Measurements from ENCODE around the gene RRM2.
A peak's percentile ranks its signal among the peaks of the same experiment; 100 is the strongest.

Gene RRM2

GRCh38 chr2:10179422-10179821 lies 56.9 kb downstream of the RRM2 start:
- no peak for TF ChIP-seq ZEB2 (tag by site-specific recombination; IDR thresholded peaks at IDR 0.05)
- TF ChIP-seq, protein P1, sequence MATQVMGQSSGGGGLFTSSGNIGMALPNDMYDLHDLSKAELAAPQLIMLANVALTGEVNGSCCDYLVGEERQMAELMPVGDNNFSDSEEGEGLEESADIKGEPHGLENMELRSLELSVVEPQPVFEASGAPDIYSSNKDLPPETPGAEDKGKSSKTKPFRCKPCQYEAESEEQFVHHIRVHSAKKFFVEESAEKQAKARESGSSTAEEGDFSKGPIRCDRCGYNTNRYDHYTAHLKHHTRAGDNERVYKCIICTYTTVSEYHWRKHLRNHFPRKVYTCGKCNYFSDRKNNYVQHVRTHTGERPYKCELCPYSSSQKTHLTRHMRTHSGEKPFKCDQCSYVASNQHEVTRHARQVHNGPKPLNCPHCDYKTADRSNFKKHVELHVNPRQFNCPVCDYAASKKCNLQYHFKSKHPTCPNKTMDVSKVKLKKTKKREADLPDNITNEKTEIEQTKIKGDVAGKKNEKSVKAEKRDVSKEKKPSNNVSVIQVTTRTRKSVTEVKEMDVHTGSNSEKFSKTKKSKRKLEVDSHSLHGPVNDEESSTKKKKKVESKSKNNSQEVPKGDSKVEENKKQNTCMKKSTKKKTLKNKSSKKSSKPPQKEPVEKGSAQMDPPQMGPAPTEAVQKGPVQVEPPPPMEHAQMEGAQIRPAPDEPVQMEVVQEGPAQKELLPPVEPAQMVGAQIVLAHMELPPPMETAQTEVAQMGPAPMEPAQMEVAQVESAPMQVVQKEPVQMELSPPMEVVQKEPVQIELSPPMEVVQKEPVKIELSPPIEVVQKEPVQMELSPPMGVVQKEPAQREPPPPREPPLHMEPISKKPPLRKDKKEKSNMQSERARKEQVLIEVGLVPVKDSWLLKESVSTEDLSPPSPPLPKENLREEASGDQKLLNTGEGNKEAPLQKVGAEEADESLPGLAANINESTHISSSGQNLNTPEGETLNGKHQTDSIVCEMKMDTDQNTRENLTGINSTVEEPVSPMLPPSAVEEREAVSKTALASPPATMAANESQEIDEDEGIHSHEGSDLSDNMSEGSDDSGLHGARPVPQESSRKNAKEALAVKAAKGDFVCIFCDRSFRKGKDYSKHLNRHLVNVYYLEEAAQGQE (tag by site-specific recombination; IDR thresholded peaks at IDR 0.05) = 0 out of 2 replicates have a peak, but pooled peaks have one; percentile 37
- no peak overlapping the region for H3K27ac ChIP-seq (ENCODE audit: extremely low read depth, low read depth, low read length)
- H3K4me3 ChIP-seq (ENCODE audit: low read depth, low read length) = no peak overlapping the region
- CTCF ChIA-PET = interaction anchor here (1.6 kb wide), 1 partner anchor 256 kb away, joined by 5 read pairs; no protein-coding TSS in a partner anchor
- H3K36me3 ChIP-seq (ENCODE audit: control insufficient read depth in 2 of 2, insufficient read depth in 1 of 2, low read length in 2 of 2) = no peaks in the 10 kb centered on the region; a peak in 1 of 3 replicates
- POLR2A ChIA-PET = no interaction called here
- no peaks in the 10 kb centered on the region for H3K9me3 ChIP-seq (ENCODE audit: control insufficient read depth, insufficient read depth, low read depth, low read length)
- no peaks in the 10 kb centered on the region for H3K4me1 ChIP-seq (ENCODE audit: control insufficient read depth, insufficient read depth, low read length)

- Histone ChIP-seq H3K36me3 (ENCODE audit: control insufficient read depth in 2 of 2, insufficient read depth in 1 of 2, low read length in 2 of 2) (no peaks in the 10 kb centered on the region; a peak in 1 of 3 replicates), H3K27ac (ENCODE audit: extremely low read depth, low read depth, low read length) (no peak overlapping the region), H3K9me3 (ENCODE audit: control insufficient read depth, insufficient read depth, low read depth, low read length) (no peaks in the 10 kb centered on the region), H3K4me1 (ENCODE audit: control insufficient read depth, insufficient read depth, low read length) (no peaks in the 10 kb centered on the region), H3K4me3 (ENCODE audit: low read depth, low read length) (no peak overlapping the region)
- ChIA-PET CTCF (interaction anchor here (1.6 kb wide), 1 partner anchor 255 kb away, joined by 5 read pairs; no protein-coding TSS in a partner anchor), POLR2A (no interaction called here)
- TF ChIP-seq, protein P2, sequence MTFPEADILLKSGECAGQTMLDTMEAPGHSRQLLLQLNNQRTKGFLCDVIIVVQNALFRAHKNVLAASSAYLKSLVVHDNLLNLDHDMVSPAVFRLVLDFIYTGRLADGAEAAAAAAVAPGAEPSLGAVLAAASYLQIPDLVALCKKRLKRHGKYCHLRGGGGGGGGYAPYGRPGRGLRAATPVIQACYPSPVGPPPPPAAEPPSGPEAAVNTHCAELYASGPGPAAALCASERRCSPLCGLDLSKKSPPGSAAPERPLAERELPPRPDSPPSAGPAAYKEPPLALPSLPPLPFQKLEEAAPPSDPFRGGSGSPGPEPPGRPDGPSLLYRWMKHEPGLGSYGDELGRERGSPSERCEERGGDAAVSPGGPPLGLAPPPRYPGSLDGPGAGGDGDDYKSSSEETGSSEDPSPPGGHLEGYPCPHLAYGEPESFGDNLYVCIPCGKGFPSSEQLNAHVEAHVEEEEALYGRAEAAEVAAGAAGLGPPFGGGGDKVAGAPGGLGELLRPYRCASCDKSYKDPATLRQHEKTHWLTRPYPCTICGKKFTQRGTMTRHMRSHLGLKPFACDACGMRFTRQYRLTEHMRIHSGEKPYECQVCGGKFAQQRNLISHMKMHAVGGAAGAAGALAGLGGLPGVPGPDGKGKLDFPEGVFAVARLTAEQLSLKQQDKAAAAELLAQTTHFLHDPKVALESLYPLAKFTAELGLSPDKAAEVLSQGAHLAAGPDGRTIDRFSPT (tag by site-specific recombination; IDR thresholded peaks at IDR 0.05) = no peak
- TF ChIP-seq ZNF514 (tag by site-specific recombination; IDR thresholded peaks at IDR 0.05) = no peak
- no peak for TF ChIP-seq ZNF16 (tag by site-specific recombination; IDR thresholded peaks at IDR 0.05; ENCODE audit: low read depth)
- TF ChIP-seq, protein P3, sequence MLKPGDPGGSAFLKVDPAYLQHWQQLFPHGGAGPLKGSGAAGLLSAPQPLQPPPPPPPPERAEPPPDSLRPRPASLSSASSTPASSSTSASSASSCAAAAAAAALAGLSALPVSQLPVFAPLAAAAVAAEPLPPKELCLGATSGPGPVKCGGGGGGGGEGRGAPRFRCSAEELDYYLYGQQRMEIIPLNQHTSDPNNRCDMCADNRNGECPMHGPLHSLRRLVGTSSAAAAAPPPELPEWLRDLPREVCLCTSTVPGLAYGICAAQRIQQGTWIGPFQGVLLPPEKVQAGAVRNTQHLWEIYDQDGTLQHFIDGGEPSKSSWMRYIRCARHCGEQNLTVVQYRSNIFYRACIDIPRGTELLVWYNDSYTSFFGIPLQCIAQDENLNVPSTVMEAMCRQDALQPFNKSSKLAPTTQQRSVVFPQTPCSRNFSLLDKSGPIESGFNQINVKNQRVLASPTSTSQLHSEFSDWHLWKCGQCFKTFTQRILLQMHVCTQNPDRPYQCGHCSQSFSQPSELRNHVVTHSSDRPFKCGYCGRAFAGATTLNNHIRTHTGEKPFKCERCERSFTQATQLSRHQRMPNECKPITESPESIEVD (tag by site-specific recombination; IDR thresholded peaks at IDR 0.05) = no peak
- TF ChIP-seq ZBTB17 (tag by site-specific recombination; IDR thresholded peaks at IDR 0.05) = no peak
- no peak for TF ChIP-seq ZFP69B (tag by site-specific recombination; IDR thresholded peaks at IDR 0.05)
- TF ChIP-seq ZSCAN30 (tag by site-specific recombination; IDR thresholded peaks at IDR 0.05) = no peak
- no peak for TF ChIP-seq ZNF837 (tag by site-specific recombination; IDR thresholded peaks at IDR 0.05)
- no peak for TF ChIP-seq ZNF211 (tag by site-specific recombination; IDR thresholded peaks at IDR 0.05; ENCODE audit: low read depth)
- TF ChIP-seq ZNF140 (tag by site-specific recombination; IDR thresholded peaks at IDR 0.05) = no peak
- TF ChIP-seq, protein P4, sequence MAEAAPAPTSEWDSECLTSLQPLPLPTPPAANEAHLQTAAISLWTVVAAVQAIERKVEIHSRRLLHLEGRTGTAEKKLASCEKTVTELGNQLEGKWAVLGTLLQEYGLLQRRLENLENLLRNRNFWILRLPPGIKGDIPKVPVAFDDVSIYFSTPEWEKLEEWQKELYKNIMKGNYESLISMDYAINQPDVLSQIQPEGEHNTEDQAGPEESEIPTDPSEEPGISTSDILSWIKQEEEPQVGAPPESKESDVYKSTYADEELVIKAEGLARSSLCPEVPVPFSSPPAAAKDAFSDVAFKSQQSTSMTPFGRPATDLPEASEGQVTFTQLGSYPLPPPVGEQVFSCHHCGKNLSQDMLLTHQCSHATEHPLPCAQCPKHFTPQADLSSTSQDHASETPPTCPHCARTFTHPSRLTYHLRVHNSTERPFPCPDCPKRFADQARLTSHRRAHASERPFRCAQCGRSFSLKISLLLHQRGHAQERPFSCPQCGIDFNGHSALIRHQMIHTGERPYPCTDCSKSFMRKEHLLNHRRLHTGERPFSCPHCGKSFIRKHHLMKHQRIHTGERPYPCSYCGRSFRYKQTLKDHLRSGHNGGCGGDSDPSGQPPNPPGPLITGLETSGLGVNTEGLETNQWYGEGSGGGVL (tag by site-specific recombination; IDR thresholded peaks at IDR 0.05) = no peak
- no peak for TF ChIP-seq ZNF623 (tag by site-specific recombination; IDR thresholded peaks at IDR 0.05)
- TF ChIP-seq SP2 (tag by site-specific recombination; IDR thresholded peaks at IDR 0.05) = no peak
- TF ChIP-seq ZNF529 (tag by site-specific recombination; IDR thresholded peaks at IDR 0.05; ENCODE audit: insufficient replicate concordance) = no peak
- no peak for TF ChIP-seq ZNF704 (tag by site-specific recombination; IDR thresholded peaks at IDR 0.05)
- no peak for TF ChIP-seq ZNF302 (tag by site-specific recombination; IDR thresholded peaks at IDR 0.05; ENCODE audit: low read depth)
- TF ChIP-seq ZNF366 (tag by site-specific recombination; conservative IDR thresholded peaks at IDR 0.05) = no peak
- TF ChIP-seq ZNF138 (tag by site-specific recombination; IDR thresholded peaks at IDR 0.05; ENCODE audit: borderline replicate concordance) = no peak
Measured at GRCh38 chr2:10180229-10180628, 57.7 kb downstream of the RRM2 start.

Measured in HEK293 (cell line).